ENCODE data around the gene TGIF1. TPM values are rescaled to one million over a fixed set of nuclear protein-coding genes. Genes with fewer than 3 reads are reported as not detected.

The TGIF1 gene
- total RNA-seq, 4 donors from 2014 or later: 48.2 to 142 (median 64.0) TPM

GRCh38 chr18:3453540-3454364, 3.8 kb downstream of the TGIF1 start:
- Histone ChIP-seq H3K27me3 (no peaks in the 10 kb centered on the region), H3K27ac (replicated peaks in 1 of 4) (peak overlapping the region; percentile 98 to 100 (median 98)), H3K9me3 (no peaks in the 10 kb centered on the region), H3K36me3 (peaks cover 17 to 27% (median 27%) of the 10 kb centered on the region in 4 donors), H3K4me3 (peak overlapping the region; percentile 69 to 96 (median 90)), H3K4me1 (peaks cover 24 to 57% (median 46%) of the 10 kb centered on the region in 4 donors)
- DNase-seq (ENCODE audit: extremely low spot score): no peak
- 5% methylated on average over 21 of the region's 21 CpGs for WGBS
- intact Hi-C loops (cut with DNase I): loop anchor here (5.0 kb wide), 1 partner anchor 191 kb away; the partner anchor contains the start of gene MYL12B
- TF ChIP-seq CTCF (IDR thresholded peaks at IDR 0.05): no peak
- TF ChIP-seq EP300 (IDR thresholded peaks at IDR 0.05): no peak
- TF ChIP-seq POLR2A (IDR thresholded peaks at IDR 0.05; ENCODE audit: low read depth): no peak
- peak in 1 of 2 donors; percentile 75 for TF ChIP-seq POLR2AphosphoS5 (IDR thresholded peaks at IDR 0.05)

DNA sequence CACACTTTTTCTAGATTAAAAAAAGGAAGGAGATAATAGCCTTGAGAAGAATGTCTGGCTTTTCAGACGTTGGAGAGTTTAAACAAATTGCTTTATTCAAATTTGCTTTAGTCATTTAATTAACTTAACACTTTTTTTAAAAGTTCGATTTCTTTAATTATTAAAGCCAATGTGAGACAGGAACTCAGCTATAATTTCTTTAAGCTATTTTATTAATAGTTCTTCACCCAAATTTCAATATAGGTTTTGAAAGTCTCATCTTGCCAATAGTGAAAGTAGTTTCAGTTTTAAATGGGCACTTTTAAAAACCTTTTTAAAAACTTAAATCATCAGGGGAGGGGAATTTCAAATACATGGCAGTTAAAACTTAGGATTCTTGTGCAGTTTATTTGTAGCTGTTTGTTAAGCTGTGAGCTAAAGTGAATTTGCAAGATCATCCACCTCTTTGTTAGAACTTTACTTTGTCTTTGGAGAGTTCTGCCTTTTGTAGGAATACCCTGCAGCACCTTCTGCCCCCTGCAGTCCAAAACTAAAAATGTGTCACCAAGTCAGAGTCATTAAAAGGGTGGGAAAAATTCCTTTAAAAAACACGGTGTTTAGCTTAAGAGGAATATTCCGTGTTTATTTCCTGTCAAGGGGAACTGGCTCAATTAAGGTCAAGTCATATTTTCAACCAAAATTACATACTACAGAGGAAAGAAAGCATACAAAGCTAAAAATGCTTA, 4.6 kb downstream of the TGIF1 start:
- DNase-seq (ENCODE audit: extremely low spot score): peak; percentile 82
- under 1% methylated on average over 4 of the region's 4 CpGs for WGBS
- Histone ChIP-seq H3K36me3 (peaks cover 17 to 35% (median 31%) of the 10 kb centered on the region in 4 donors), H3K27me3 (no peaks in the 10 kb centered on the region), H3K9me3 (no peaks in the 10 kb centered on the region), H3K4me1 (peaks cover 24 to 63% (median 53%) of the 10 kb centered on the region in 4 donors), H3K4me3 (peak overlapping the region; percentile 69 to 96 (median 90)), H3K27ac (replicated peaks in 1 of 4) (peak overlapping the region; percentile 98 to 100 (median 98))
- intact Hi-C loops (cut with DNase I): loop anchor here (5.0 kb wide), 3 partner anchors 172 to 213 kb away; partner anchors contain the start of gene MYL12B
- TF ChIP-seq POLR2A (IDR thresholded peaks at IDR 0.05; ENCODE audit: low read depth): no peak
- TF ChIP-seq CTCF (IDR thresholded peaks at IDR 0.05): peak; percentile 71 to 79 (median 76)

DNA sequence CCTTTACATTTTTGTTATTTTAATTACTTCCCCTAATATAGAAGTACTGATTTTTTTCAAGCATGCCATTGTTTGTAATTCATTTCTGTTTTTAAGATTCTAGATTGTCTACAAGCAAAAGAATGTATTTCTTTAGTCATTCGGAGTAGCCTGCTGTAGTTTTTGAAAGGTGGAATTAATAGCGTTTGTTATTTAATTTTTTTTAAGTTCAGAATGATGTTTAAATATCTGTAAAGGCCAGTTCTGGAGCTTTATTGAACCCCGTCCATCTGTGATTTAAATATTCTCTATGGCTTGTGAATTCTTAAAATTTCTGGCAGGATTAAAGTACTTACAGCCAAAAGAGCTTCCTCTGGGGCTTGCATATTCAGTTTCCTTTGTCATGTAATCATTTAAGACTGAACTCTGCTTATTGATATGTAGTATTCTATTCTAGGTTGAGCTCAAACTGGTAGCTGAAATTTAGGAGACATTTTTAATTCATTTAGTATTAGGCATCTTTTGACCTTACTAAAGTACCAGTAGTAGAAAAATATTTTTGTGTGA, 5.2 kb downstream of the TGIF1 start:
- Histone ChIP-seq H3K9me3 (no peaks in the 10 kb centered on the region), H3K36me3 (peaks cover 17 to 38% (median 31%) of the 10 kb centered on the region in 4 donors), H3K27ac (replicated peaks in 1 of 4) (peak overlapping the region; percentile 98 to 100 (median 98)), H3K4me1 (peaks cover 24 to 66% (median 54%) of the 10 kb centered on the region in 4 donors), H3K4me3 (peak overlapping the region; percentile 69 to 96 (median 90)), H3K27me3 (no peaks in the 10 kb centered on the region)
- 27% methylated on average over 3 of the region's 3 CpGs for WGBS
- TF ChIP-seq POLR2AphosphoS5 (IDR thresholded peaks at IDR 0.05) (no peak), CTCF (IDR thresholded peaks at IDR 0.05) (no peak), POLR2A (IDR thresholded peaks at IDR 0.05; ENCODE audit: low read depth) (no peak), EP300 (IDR thresholded peaks at IDR 0.05) (no peak)
- no peak for DNase-seq (ENCODE audit: extremely low spot score)
- intact Hi-C loops (cut with DNase I): loop anchor here (5.0 kb wide), 2 partner anchors 173 to 212 kb away; no protein-coding TSS in a partner anchor

DNA sequence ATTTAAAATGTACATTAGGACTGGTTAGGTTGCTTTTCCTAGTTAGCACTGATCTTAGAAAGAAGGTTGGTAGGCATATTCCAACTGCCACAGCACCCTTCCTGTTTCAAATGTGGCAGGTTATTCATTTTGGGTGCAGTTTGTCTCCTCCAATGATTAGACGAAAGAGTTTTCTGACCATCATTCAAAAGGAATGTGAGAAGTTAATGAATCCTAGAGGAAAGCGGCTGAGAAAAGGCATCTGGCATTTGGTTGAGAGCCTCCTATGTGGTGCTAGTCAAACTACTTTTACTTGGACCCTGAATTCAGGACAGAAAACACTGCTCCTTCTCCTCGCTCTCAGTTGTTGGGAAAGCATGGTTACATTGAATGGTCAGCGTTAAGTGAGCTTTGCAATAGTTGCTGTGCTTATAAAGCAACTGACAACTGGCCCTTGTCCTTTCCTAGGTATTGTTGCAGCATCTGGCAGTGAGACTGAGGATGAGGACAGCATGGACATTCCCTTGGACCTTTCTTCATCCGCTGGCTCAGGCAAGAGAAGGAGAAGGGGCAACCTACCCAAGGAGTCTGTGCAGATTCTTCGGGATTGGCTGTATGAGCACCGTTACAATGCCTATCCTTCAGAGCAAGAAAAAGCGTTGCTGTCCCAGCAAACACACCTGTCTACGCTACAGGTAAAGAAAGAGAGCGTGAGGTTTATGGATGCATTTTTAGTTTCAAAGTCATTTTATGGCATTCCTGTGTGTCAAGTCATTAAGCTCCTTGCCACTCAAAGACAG, 6.1 kb downstream of the TGIF1 start:
- TF ChIP-seq POLR2AphosphoS5 (IDR thresholded peaks at IDR 0.05) (no peak), EP300 (IDR thresholded peaks at IDR 0.05) (no peak), CTCF (IDR thresholded peaks at IDR 0.05) (no peak), POLR2A (IDR thresholded peaks at IDR 0.05; ENCODE audit: low read depth) (no peak)
- Histone ChIP-seq H3K36me3 (peaks cover 17 to 38% (median 31%) of the 10 kb centered on the region in 4 donors), H3K9me3 (no peaks in the 10 kb centered on the region), H3K4me1 (peaks cover 24 to 66% (median 54%) of the 10 kb centered on the region in 4 donors), H3K27ac (replicated peaks in 1 of 4) (peak overlapping the region in 3 of 4 donors; percentile 2 to 100 (median 35)), H3K27me3 (no peaks in the 10 kb centered on the region), H3K4me3 (no peak overlapping the region)
- intact Hi-C loops (cut with DNase I): loop anchor here (5.0 kb wide), 2 partner anchors 174 to 211 kb away; no protein-coding TSS in a partner anchor
- WGBS: 69% methylated on average over 10 of the region's 10 CpGs
- DNase-seq (ENCODE audit: extremely low spot score): peak; percentile 60
